ENCODE data around the gene CD109. TPM values are rescaled to one million over a fixed set of nuclear protein-coding genes. Genes with fewer than 3 reads are reported as not detected.
A peak's percentile ranks its signal among the peaks of the same experiment; 100 is the strongest.

The CD109 gene
- 1.7 and 2.1 TPM in 2 replicates for total RNA-seq
- polyA plus RNA-seq = 0.99 and 1.5 TPM in 2 replicates

- Histone ChIP-seq H3K27ac (no peak within 1 kb of the TSS), H3K4me3 (peak within 1 kb of the TSS; percentile 26), H3K9me3 (ENCODE audit: low read depth) (no peaks in the 10 kb centered on the region), H3K36me3 (no peaks in the 10 kb centered on the region), H3K27me3 (no peaks in the 10 kb centered on the region), H3K4me1 (ENCODE audit: low read depth) (no peaks in the 10 kb centered on the region)
- no peak for TF ChIP-seq CTCF (IDR thresholded peaks at IDR 0.05; ENCODE audit: low read depth, low read length)
- DNase-seq (ENCODE audit: low read depth in 1 of 2, low spot score in 1 of 2) = peak; percentile 54 to 80
Measured at GRCh38 chr6:73695619-73696421, at the start of gene CD109. Gene CD109 (plus strand): TSS chr6:73696203. CDS start chr6:73696216, 13 bp downstream.

DNA sequence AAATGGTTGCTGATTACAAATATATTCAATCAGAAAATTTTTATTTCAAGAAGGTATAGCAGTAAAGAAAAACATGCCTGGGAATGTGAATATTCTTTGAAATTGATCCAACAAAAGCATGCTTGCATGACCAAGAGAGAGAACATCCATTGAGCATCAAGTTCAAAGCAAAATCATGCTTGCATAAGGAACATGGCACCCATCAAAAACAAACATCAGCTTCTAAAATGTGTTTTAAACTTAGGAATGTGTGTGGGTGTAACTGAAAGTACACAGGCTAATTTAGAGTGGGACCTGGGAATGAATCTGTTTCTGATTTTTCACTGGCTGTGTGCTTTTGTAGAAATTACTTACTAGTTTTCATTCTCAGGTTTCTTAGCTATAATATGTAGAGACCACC, 47.8 kb upstream of the CD109 start:
- Histone ChIP-seq H3K9me3 (ENCODE audit: low read depth) (no peaks in the 10 kb centered on the region), H3K4me3 (no peak overlapping the region), H3K36me3 (no peaks in the 10 kb centered on the region), H3K27ac (no peak overlapping the region), H3K4me1 (ENCODE audit: low read depth) (peaks cover 3% of the 10 kb centered on the region), H3K27me3 (no peaks in the 10 kb centered on the region)
- TF ChIP-seq CTCF (IDR thresholded peaks at IDR 0.05; ENCODE audit: low read depth, low read length) = no peak
- DNase-seq (ENCODE audit: low read depth in 1 of 2, low spot score in 1 of 2) = no peak

DNA sequence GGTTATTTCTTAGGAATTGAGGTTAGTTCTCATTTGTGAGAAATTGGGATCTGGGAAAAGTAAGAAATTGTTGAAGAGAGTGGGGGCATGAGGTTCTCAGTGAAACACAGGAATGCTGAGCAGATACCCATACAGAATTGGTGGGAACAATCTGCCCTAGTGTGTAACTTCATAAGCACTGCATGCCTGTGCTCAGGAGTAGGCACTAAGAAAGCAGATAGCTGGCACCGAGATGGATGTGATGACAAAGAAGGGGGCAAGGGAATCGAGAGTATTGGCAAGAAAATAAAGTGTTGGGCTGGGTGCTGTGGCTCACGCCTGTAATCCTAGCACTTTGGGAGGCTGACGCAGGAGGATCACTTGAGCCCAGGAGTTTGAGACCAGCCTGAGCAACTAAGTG, 46.2 kb upstream of the CD109 start:
- Histone ChIP-seq H3K36me3 (no peaks in the 10 kb centered on the region), H3K27me3 (no peaks in the 10 kb centered on the region), H3K4me3 (no peak overlapping the region), H3K9me3 (ENCODE audit: low read depth) (no peaks in the 10 kb centered on the region), H3K27ac (no peak overlapping the region), H3K4me1 (ENCODE audit: low read depth) (peaks cover 3% of the 10 kb centered on the region)
- TF ChIP-seq CTCF (IDR thresholded peaks at IDR 0.05; ENCODE audit: low read depth, low read length) = no peak
- no peak for DNase-seq (ENCODE audit: low read depth in 1 of 2, low spot score in 1 of 2)

DNA sequence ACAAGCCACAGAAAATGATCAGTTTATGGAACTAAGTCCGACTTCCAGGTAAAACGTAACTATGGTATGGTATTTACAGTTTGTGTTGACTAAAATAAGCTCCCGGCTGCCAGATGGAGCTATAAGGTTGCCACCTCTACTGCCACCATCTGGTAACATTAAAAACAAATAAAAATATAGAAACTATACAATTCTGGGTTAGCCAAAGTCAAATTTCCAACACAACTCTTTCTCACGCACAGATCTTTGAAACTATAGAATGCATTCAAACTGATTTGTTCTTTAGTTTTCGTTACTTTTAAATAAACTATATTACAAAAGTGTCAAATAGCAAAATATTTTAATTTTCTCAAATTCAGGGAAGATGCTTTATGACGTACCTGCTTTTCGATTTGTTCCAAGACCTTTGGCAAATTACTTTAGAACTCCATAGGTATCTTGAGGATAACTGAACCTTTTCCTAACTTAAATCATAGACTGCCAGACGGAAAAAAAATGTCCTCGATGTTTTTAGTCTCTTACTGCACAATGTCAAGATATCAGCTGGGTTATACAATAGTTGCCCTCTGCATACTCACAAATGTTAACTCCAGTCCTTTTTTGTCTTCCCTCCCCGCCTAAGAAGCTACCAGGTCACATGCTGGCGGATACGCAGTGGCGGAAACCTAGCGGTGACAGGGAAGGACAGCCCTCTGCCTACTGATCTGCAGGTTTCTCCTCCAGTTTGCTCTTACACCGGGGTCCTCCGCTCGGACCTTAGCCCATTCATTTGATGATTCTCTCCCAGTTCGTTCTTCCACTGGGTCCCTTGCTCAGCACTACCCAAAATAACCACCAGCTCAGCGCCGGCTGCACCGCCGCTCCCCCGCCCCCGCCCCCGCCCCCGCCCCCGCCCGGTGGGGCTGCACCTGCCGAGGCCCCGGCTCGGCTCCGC, 43.1 kb upstream of the CD109 start:
- no peaks in the 10 kb centered on the region for H3K36me3 ChIP-seq
- no peaks in the 10 kb centered on the region for H3K27me3 ChIP-seq
- peak; percentile 54 to 73 for DNase-seq (ENCODE audit: low read depth in 1 of 2, low spot score in 1 of 2)
- H3K27ac ChIP-seq = peak overlapping the region; percentile 29
- TF ChIP-seq CTCF (IDR thresholded peaks at IDR 0.05; ENCODE audit: low read depth, low read length) = peak; percentile 49
- peaks cover 3% of the 10 kb centered on the region for H3K4me1 ChIP-seq (ENCODE audit: low read depth)
- no peaks in the 10 kb centered on the region for H3K9me3 ChIP-seq (ENCODE audit: low read depth)
- peak overlapping the region; percentile 56 for H3K4me3 ChIP-seq

DNA sequence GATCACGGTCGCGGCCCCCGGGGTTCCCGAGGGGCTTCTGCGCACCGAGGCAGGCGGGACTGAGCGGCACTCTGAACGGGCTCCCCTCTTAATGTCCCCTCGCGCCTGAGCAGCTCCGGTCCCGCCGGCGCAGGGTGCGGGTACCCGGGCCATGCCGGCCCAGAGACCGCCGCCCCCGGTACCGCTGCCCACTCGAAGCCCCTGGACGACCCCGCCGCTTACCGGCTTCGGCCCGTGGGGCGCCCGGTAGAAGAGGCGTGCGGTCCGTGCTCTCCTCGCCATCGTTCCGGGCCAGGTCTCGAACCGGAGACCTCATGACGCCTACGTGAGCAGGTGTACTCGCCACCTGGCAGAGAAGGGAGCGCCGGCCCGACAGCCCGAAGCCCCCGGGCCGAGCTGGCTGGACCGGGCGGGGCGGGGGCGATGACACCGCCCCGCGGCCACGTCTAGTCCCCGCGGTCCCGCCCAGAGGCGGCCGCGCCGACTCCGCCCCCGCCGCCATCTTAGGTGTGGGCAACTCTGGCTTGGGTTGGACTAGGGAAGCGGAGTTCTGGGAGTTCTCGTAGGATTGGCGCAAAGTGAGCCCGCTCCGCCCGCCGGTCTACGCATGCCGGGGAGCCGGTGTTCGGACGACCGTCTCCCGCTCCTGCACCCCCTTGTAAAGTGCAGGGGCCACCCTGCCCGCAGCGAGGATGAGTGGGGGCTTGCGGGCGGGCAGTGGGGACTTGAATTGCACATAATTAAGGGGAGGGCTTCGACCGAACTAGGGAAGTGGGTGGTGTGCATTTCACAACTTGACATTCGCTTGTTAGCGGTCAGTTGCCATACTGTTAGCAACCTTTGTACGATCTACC, 42.2 kb upstream of the CD109 start, which contains the start of gene SLC17A5:
Gene SLC17A5, minus strand, starts transcription at position 422 of the 854 bp plus-strand sequence. Its CDS starts 106 bp downstream, at position 316.
- no peaks in the 10 kb centered on the region for H3K9me3 ChIP-seq (ENCODE audit: low read depth)
- TF ChIP-seq CTCF (IDR thresholded peaks at IDR 0.05; ENCODE audit: low read depth, low read length) = no peak
- H3K27ac ChIP-seq = peak within 1 kb of the TSS; percentile 86
- H3K4me1 ChIP-seq (ENCODE audit: low read depth) = peaks cover 3% of the 10 kb centered on the region
- peak; percentile 95 to 96 for DNase-seq (ENCODE audit: low read depth in 1 of 2, low spot score in 1 of 2)
- H3K4me3 ChIP-seq = peak within 1 kb of the TSS; percentile 56
- no peaks in the 10 kb centered on the region for H3K27me3 ChIP-seq
- H3K36me3 ChIP-seq = no peaks in the 10 kb centered on the region

Measured in cardiac muscle cell (in vitro differentiated cells and primary cell).